Fibroblast of the conjunctiva (primary cell): ENCODE data around the gene RNFT2.
"Not testable (repeated sequence)": the region's sequence is repeated elsewhere in the genome, so short reads cannot be mapped to it uniquely, and the experiment has no call there.

Source experiments
- DNase-seq: peaks from one replicate; pipeline ENCODE4 v3.0.0-alpha.2; 2010; ENCODE audit warnings: low read depth

The RNFT2 gene

DNA sequence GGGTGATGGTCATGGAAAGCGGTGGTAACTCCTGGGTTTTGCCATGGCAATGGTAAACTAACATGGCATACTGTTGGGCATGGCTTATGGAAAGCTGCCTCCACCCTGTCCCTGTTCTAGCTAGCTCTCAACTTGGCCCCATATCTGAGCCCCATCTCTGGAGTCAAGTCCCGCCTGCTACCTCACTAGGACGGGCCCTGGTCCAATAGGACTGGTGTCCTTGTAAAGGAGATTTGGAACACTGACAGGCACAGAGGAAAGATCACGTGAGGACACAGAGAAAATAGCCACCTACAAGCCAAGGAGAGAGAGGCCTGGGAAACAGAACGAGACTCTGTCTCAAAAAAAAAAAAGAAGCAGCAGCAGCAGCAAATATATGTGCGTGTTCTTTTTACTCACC, 59.8 kb downstream of the RNFT2 start:
- no peak for DNase-seq

DNA sequence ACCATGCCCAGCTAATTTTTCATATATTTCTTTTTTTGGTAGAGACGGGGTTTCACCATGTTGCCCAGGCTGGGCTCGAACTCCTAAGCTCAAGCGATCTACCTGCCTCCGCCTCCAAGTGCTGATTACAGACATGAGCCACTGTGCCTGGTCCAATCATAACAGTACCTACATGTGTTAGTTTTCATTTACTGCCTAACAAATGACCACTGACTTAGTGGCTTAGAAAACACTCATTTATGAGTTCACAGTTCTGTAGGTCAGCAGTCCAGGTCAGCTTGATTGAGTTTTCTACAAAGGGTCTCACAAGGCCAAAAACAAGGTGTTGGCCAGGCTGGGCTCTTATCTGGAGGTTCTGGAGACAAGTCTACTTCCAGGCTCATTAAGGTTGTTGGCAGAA, 60.6 kb downstream of the RNFT2 start:
- DNase-seq = no peak

DNA sequence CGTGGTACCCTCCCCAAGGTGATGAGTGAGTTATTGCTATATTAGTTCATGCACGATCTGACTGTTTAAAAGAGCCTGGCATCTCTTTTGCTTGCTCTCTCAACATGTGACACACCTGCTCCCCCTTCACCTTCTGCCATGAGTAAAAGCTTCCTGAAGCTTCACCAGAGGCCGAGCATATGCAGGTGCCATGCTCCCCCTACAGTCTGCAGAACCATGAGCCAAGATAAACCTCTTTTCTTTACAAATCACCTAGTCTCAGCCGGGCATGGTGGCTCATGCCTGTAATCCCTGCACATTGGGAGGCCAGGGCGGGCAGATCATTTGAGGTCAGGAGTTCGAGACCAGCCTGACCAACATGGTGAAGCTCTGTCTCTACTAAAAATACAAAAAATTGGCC, 61.8 kb downstream of the RNFT2 start:
- DNase-seq = no peak

DNA sequence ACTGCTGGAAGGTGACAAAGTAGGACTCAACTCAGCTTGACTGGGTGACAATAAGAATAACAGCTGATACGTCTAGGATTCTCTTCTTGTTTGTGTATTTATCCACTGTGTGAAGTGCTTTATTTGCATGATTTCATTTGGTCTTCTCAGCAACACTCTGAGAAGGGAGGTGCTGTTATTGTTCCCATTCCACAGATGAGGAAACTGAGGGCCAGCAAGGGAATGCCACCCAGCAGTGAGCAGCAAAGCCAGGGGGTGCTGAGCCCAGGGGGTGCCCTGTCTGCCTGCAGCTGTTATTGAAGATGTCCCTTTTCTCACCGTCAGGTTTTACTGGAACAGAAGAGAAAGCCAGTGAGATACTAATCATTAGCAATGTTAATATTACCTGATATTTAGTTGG, 62.8 kb downstream of the RNFT2 start:
- DNase-seq = no peak

DNA sequence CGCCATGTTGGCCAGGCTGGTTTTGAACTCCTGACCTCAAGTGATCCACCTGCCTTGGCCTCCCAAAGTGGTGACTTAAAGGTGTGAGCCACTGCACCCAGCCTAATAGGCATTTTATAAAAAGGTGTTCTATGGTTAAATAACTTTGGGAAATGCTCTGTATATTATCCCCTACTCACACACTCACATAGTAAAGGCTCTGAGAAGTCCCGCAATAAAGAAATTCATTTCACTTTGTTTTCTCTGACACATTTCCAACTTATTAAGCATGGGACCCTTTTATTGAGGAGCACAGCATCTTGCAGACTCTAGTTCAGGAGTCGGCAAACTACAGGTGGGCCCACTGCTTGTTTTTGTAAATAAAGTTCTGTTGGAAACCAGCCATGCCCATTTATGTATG, 63.9 kb downstream of the RNFT2 start:
- DNase-seq = no peak

DNA sequence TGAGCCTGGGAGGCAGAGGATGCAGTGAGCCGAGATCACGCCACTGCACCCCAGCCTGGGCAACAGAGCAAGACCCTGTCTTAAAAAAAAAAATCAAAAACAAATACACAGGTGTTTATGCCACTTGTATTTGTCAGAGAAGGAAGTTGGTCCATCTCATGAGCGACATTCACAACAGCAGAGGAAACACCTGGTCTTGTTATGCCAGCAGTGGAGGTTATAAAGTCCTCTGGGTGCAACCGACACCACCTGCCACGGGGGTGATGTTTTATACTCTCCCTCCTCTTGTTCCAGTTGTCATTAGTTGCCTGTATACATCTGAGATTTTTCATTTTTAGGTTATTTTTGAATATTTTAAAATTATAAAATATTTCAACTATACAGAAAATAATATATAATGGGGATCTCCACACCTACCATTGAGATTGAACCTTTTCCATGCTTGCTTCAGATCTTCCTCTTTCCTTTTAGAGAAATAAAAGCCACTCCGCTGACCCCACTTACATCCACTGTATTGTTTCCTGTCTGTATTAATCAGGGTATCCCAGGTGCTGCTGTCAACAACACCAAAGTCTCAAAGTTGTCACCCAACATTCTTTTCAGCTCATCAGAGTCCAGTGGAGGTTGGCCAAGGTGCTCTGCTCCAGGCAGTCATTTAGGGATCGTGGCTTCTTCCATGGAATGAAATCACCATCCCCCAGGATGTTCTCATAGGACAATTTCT, 65.1 kb downstream of the RNFT2 start:
- no peak for DNase-seq

DNA sequence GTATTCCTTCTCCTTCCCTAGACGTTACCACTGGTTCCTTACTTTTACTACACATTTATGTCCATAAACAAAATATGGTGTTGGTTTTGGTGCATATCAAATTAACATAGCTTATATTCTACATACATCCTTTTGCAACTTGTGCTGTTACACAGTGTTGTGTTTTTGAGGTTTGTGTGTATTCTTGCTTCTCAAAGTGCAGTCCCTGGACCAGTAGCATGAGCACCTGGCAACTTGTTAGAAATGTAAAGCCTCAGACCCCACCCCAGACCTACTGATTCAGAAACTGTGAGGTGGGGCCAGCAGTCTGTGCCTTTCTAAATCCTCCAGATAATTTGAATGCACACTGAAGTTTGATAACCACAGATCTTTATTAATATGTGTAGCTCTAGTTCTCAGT, 65.9 kb downstream of the RNFT2 start:
- no peak for DNase-seq

DNA sequence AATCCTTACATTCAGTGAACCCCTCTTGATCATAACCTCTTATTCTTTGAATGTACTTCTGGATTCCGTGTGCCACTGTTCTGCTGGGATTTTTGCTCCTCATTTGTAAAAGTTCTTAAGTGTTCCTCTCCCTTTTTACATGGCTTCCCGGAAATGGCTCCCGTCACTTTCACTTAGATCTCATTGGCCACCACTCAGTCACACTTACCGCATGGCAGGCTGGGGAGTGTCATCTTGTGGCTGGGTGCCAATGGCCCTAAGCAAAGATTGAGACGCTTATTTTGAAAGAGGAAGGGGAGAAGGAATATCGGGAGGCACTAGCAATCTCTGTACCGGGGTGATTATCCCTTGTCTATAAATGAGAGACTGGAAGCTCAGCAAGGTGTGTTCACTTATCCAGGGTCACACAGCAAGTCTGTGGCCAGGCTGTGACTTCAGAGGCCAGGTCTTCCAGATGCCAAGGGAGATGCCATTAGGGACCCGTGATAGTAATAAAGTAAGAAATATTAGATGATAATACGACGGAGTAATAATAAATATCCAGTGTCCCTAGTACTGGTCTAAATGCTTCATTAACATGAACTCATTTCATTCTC, 68.8 kb downstream of the RNFT2 start:
- no peak for DNase-seq

DNA sequence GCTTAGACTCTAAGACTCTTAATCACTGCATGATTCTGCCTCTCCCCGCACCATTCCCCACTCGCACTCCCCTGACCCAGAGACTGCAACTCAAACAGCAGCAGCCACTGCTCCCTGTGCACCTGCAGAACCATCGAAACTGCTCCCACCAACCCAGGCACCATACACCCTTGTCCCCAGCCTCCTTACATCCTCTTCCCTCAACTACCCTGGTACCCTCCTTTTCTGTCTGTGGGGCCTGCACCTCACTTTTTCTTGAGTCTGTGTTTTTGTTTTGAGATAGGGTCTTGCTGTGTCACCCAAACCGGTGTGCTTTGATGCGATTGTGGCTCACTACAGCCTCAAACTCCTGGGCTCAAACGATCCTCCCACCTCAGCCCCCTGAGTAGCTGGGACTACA, 69.4 kb downstream of the RNFT2 start:
- DNase-seq = no peak

DNA sequence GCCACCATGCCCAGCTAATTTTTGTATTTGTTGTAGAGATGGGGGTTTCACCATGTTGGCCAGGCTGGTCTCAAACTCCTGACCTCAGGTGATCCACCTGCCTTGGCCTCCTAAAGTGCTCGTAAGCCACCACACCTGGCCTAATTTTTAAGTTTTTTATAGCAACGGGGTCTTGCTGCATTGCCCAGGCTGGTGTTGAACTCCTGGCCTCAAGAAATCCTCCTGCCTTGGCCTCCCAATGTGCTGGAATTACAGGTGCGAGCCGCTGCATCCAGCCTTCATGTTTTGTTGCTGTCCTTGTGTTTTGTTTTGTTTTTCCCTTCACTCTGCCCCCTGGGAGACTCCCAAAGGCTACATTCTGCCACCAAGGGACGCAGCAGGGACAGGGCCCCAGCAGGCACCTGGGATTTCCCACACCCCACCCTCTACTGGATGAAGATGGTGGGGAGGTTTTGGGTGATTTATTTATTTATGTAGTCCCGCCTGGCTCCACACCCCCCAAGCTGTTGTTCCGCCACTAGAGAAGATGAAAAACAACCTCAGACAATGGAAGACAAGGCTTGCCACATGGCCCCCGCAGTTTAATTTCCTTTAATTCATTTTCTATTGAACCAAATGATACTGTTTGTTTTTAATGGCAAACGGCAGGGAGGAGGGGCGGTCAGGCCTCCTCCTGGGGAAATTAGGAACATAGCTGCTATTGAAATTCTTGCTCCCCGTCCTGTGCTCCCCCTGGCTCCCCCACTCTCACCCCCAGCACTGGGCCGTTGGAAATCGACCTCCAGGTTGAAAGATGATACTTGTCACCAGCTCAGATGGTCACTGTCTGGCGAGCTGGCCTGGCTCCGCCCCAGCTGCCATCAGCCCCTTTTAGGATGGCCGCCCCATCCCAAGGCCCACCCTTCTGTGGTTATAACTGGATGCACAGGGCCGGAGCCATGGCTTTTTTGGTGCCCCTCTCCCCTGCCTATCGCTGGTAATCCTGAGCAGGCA, 70.3 kb downstream of the RNFT2 start:
- no peak for DNase-seq

DNA sequence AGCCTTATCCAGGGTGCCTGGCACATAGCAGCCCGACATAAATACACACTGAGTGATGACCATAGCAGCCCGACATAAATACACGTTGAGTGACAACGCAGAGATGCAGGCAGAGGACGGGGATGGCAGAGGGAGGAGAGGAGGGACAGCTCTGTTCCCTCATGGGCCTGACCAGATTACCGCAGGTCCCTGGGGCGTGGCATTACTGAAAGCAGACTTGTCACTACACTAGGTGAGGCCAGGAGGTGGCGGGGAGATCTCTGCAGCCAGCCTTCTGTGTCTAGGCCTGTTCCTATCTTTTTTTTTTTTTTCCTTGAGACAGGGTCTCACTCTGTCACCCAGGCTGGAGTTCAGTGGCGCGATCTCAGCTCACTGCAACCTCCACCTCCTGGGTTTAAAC, 74.1 kb downstream of the RNFT2 start:
- DNase-seq = no peak

DNA sequence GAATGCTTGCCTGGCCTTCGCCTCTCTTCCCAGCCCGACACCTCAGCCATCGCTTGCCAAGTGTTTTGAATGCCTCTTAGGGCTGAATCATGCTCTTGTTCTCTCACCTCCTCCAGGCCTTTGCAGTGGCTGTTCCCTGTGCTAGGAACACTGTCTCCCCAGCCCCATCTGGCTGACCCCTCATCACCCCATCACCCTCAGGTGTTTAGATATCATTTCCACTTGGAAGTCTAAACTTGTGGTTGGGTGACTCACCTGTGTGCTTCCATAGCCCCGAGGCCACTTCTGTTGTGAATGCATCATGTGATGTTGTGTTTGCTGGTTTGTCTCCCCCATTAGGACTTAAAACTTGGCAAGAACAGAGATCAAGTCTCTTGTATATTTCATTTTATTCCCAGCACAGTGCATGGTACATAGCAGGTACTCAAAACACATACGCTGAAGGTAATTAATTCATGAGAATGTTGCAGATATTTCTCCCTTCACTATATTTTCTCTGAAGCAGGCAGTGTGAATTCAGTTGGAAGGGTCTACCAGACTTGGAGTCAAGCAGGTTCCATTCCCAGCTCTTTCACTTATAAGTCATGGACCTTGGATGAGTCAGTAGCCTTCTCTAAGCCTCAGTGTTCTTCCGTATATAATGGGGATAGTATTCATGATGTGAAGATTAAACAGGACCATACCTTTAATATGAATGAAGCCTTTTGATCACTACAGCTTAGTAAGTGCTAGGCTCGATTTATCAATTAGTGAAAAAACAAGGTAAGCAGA, 75.3 kb downstream of the RNFT2 start:
- no peak for DNase-seq

DNA sequence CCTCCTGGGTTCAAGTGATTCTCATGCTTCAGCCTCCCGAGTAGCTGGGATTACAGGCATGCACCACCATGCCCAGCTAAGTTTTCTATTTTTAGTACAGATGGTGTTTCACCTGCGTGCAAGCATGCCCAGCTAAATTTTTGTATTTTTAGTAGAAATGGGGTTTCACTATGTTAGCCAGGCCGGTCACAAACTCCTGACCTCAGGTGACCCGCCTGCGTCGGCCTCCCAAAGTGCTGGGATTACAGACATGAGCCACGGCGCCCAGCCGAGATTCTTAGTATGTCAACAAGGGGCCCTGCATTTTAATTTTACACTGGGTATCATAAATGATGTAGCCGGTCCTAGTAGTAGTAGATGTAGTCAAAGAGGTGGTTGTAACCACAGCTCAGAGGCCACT, 76.7 kb downstream of the RNFT2 start:
- DNase-seq = not testable (repeated sequence)

DNA sequence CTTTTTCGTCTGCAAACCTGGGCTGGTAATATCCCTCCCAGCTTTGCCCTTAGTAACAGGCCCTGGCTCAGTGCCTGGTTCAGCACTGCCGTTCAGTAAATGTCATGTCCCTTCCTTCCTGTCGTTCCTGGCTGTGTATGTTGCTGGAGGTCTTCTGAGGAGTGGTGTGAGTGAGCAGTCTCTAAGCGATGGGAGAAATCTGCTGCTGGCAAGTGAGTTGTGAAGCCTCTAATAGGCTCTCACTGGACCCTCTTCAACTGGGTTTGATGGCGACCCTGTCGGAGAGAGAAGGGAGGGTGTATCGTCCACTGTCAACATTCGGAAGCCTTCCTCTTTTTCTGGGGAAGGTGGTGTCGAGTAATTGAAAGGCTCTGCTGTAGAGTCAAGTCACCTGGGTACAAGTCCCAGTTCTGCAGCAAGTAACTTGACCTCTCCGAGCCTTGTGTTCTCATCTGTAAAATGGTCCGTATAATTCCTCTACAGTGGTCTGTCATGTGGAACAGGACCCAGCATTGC, 80.3 kb downstream of the RNFT2 start:
- DNase-seq = no peak

DNA sequence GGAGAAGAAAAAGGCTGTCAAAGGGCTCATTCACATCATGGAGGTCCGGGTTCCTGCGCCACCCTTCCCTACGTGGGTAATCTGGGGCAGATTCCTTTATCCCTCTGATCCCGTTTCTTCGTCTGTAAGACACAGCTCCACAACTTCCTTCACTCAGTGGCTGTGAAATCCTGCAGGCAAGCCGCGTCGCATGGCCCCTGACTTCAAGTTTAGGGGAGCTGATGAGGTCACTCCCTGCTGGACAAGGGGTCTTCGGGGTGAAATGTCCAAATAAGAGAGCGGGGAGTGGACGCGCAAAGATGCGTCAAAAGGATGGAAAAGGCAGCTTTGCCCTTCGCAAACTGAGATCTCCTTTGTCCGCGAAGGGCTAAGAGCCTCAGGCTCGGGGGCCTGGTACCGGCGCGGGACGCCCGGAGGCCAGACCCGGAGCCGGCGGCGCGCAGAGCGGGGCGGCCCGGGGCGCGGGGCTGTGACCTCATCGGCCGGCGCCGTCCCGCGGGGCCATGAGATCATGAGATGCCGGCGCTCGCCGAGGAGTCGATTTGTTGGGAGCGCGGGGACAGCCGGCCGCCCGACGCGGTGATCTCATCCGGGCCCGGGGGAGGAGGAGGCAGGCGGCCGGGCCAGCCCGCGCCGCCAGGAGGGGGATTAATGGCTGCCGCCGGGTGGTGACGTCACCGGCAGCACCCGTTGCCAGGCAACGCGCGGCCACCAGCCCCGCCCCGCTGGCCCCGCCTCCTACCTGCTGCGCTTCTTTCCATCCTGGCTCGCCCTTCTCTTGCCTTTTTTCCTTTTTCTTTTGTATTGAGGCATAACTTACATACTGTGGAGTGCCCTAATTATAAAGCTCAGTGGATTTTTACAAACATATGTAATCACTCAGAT, 81.1 kb downstream of the RNFT2 start:
- DNase-seq = peak; percentile 86

DNA sequence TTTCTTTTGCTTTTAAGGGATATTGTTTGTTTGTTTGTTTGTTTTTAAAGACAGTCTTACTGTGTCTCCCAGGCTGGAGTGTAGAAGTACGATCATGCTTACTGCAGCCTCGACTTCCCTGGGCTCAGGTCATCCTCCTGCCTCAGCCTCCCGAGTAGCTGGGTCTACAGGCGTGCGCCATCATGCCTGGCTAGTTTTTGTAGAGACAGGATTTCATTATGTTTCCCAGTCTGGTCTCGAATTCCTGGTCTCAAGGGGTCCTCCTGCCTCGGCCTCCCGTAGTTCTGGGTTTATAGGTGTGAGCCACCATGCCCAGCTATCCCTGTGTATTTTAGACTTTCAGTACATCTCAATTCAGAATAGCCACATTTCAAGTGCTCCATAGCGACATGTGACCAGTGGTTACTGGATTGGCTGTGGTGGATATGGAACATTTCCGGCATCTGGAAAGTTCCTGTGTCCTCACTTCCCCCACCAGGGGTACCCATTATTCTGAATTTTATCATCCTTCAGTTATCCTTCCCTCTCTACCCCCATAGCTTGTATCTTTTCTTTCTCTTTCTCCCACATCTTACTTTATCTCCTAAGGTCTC, 82.0 kb downstream of the RNFT2 start:
- no peak for DNase-seq

DNA sequence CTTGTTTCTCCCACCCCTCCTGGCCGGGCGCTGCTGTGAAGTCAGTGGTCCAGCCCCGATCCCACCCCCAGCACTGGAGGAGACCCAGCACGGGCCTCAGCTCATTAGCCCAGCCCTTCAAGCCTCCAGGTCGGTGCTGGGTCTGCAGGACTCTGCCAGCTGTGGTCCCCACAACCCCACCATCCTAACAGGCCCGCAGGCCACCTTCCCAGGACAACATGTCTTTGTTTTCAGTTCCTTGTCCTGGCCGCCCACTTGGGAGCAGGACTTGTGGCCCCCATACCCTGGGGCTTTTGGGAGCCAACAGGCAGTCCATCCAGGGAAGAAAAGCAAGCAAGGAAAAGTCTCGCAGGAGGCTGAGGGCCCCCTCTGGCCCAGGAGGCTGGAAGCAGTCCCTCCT, 83.2 kb downstream of the RNFT2 start:
- no peak for DNase-seq

DNA sequence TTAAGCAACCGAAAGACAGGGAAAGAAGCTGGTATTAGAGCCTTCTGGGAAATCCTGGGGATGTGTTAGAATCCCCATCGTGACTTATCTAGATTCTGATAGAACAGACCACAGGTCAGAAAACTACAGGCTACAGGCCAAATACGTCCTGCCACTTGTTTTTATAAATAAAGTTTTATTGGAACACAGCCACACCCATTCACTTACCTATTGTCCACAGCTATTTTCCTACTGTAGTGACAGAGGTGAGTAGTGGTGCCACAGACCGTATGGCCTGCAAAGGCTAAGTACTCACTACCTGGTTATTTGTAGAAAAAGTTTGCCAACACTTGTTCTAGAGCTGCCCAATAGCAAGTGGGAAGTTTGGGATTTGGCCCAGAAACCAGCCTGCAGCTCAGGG, 89.3 kb downstream of the RNFT2 start:
- DNase-seq = no peak

DNA sequence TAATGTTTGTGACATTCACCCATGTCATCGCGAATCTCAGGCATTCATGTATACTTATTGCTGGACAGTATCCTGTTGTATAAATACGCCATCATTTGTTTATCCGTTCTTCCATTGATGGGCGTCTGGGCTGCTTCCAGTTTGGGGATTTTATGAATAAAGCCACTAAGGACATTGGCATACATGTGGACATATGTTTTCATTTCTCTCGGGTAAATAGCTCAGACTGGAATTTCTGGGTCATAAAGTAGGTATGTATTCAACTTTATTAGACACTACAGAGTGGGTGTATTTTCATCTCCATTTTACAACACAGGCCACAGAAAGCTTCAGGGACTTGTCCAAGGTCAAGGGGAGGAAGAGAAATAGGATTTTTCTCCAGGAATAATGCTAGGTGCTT, 94.2 kb downstream of the RNFT2 start:
- no peak for DNase-seq

DNA sequence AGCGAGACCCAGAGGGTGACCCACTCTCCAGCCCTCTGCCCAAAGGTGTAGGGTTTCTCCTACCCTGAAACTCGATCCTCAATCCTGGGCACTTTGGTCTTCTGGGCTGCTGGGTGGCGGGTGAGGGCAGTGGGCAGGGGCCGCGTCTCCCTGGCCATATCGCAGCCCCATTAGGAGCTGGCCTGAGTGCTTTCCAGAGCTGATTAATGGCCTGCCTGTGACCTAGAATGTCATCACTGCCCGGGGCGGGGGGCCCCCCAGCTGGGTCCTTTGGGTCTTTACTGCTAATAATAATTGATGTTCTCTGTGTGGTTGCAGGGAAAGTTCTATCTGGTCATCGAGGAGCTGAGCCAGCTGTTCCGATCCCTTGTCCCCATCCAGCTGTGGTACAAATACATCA, 95.4 kb downstream of the RNFT2 start:
- DNase-seq = no peak

DNA sequence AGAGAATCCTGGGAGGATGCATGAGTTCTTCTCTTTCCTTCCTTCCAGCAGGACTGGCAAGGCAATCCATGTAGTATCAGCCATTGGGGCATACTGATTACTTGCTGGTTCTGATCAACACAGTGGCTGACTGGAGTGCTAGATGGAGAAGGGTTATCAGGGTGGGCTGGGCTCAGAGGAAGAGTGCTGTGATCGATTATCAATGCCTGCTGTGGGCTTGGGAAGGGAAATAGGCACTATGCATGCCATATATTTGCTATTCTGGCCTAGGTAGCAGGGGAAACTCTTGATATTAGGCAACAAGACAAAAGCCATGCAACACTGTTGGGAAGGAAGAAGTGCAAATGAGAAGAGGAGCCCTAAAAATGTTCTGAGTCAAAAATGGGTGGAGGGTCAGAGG, 97.4 kb downstream of the RNFT2 start:
- no peak for DNase-seq
